PC-9 (cell line): ENCODE results near the gene MC4R.

Experiments used
- EZH2 ChIP-seq: fragments of 200-600 bp; sonication (generic); IDR thresholded peaks from 2 replicates; pipeline ENCODE4 v1.8.0; 2017; ENCODE audit warnings: antibody characterized with exemption, low read depth
- TF ChIP-seq, protein P1 (sequence below): fragments of 200-600 bp; sonication (generic); conservative IDR thresholded peaks from 2 replicates; pipeline ENCODE4 v1.6.1; 2017; ENCODE audit warnings: mixed run types, antibody characterized with exemption, mild to moderate bottlenecking, moderate library complexity

- TF ChIP-seq, protein P1, sequence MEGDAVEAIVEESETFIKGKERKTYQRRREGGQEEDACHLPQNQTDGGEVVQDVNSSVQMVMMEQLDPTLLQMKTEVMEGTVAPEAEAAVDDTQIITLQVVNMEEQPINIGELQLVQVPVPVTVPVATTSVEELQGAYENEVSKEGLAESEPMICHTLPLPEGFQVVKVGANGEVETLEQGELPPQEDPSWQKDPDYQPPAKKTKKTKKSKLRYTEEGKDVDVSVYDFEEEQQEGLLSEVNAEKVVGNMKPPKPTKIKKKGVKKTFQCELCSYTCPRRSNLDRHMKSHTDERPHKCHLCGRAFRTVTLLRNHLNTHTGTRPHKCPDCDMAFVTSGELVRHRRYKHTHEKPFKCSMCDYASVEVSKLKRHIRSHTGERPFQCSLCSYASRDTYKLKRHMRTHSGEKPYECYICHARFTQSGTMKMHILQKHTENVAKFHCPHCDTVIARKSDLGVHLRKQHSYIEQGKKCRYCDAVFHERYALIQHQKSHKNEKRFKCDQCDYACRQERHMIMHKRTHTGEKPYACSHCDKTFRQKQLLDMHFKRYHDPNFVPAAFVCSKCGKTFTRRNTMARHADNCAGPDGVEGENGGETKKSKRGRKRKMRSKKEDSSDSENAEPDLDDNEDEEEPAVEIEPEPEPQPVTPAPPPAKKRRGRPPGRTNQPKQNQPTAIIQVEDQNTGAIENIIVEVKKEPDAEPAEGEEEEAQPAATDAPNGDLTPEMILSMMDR = no peak
- TF ChIP-seq EZH2 = no peak
Measured at GRCh38 chr18:60372132-60372531, 443 bp downstream of the MC4R start.
